GM23248 (cell line): ENCODE measurements around the gene DLG2.

ENCODE experiments used
- EZH2 ChIP-seq: fragments of 200-600 bp; sonication (generic); IDR thresholded peaks from 2 replicates; pipeline ENCODE4 v1.6.1; 2018; ENCODE audit warnings: antibody characterized with exemption, mild to moderate bottlenecking; ENCODE audit not compliant: insufficient read depth, poor library complexity, severe bottlenecking
- EZH2phosphoT487 ChIP-seq: fragments of 200-600 bp; sonication (generic); IDR thresholded peaks from 2 replicates; pipeline ENCODE4 v1.6.1; 2018; ENCODE audit warnings: antibody characterized with exemption, moderate library complexity, mild to moderate bottlenecking, low read depth; ENCODE audit not compliant: insufficient read depth

- TF ChIP-seq EZH2 (no peak), EZH2phosphoT487 (no peak)
Observed at GRCh38 chr11:83864412-83865057, 1762.6 kb downstream of the DLG2 start.
